Activated T-cell treated with anti-CD3 and anti-CD28 coated beads, Interleukin-2, amount 50 U/mL, for 72 hours (primary cell): ENCODE measurements around the gene GADL1. TPM values are rescaled to one million over a fixed set of nuclear protein-coding genes. Genes with fewer than 3 reads are reported as not detected.

Experiments used
- ATAC-seq, 2 donors: fragments of 150-1000 bp; cut with Tn5 transposase; replicated peaks in 1 of 2; 2 replicates each; pipeline ENCODE4 v1.10.0; 2021; ENCODE audit warnings: moderate library complexity in 2 of 2, mild to moderate bottlenecking in 1 of 2
- DNase-seq, 2 donors: peaks; one replicate each; pipeline ENCODE4 v3.0.0; 2021 to 2022; ENCODE audit warnings: mixed read lengths in 1 of 2
- H3K27ac Mint-ChIP-seq: one replicate; pipeline ENCODE4 v1.8.0; 2022; ENCODE audit warnings: mild to moderate bottlenecking, moderate library complexity, mixed read lengths
- H3K27me3 Mint-ChIP-seq: one replicate; pipeline ENCODE4 v1.8.0; 2022; ENCODE audit warnings: low read depth, mixed read lengths
- H3K36me3 Mint-ChIP-seq, 2 donors: one replicate each; pipeline ENCODE4 v1.8.0; 2022; ENCODE audit warnings: mixed read lengths in 2 of 2, mild to moderate bottlenecking in 1 of 2; ENCODE audit not compliant: insufficient read depth in 2 of 2
- H3K4me1 Mint-ChIP-seq: one replicate; pipeline ENCODE4 v1.8.0; 2022; ENCODE audit warnings: low read depth, mixed read lengths
- H3K4me3 Mint-ChIP-seq, 2 donors: one replicate each; pipeline ENCODE4 v1.8.0; 2022; ENCODE audit warnings: mild to moderate bottlenecking in 2 of 2, mixed read lengths in 2 of 2, moderate library complexity in 2 of 2
- H3K9me3 Mint-ChIP-seq, 2 donors: one replicate each; pipeline ENCODE4 v1.8.0; 2022; ENCODE audit warnings: mixed read lengths in 2 of 2
- total RNA-seq, 2 donors: library from RNA; stranded (reverse); gene quantifications; one replicate each; pipeline ENCODE4 v1.2.3, GENCODE V29; 2022

Gene GADL1
- total RNA-seq, 2 donors from 2014 or later: not detected

DNA sequence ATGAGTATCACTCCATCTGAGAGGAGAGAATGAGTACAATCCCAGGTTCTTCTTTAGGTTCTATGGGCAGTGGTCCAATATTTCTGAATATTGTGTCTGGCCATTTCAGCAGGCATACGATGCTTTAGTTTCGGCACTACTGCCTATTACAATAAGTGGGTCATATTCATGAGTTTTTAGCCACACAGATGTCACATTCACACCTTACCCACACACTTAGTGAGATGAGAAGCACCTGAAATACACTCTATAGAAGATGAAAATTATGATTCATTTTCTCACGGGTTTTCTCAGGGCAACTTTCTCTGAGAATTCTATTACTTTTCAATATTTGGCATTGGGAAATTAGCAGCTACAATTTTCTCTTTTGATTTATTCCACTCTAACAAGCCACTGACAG lies 155.9 kb downstream of the GADL1 start:
- H3K9me3 Mint-ChIP-seq: no peaks in the 10 kb centered on the region
- peaks cover 46% of the 10 kb centered on the region for H3K4me1 Mint-ChIP-seq
- peak overlapping the region in 1 of 2 donors; percentile 31 for H3K4me3 Mint-ChIP-seq
- ATAC-seq: peak; percentile 81 to 83
- no peaks in the 10 kb centered on the region for H3K36me3 Mint-ChIP-seq
- peak overlapping the region; percentile 40 for H3K27ac Mint-ChIP-seq
- H3K27me3 Mint-ChIP-seq: no peaks in the 10 kb centered on the region
- DNase-seq: no peak

DNA sequence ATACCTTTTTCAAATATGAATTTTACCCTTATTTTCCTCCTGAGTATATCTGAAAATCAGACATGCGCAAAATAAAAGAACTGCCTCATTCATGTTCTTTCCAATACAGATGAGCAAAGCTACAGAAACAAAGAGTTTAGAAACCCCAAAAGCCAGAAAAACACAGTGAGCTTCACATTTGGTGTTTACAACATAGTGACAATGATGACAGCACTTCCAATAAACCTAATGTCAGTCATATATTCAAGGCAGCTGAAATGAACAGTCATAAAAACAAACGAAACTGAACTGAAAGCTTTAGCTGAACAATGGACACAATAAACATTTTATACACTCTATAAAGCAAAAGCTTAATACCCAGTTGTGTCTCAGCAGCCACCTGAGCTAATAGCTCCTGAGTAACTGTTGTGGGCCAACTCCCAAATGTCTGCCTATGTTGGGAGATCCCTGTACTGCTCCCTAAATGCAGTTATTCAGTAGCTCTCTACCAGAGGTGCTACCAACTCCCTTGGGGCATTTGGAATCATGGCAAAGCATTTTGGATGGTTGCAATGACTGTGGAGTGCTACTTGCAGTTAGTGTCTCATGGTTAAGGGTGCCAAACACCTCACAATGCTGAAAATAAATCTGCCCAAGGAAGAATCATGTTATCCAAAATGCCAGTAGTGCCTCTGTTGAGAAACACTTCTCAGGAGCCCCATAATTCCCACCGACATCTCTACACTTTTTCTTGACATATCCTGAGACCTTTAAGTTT lies 156.5 kb downstream of the GADL1 start:
- H3K27me3 Mint-ChIP-seq: no peaks in the 10 kb centered on the region
- H3K27ac Mint-ChIP-seq: peak overlapping the region; percentile 90
- H3K4me3 Mint-ChIP-seq: peak overlapping the region in 1 of 2 donors; percentile 52
- H3K9me3 Mint-ChIP-seq: no peaks in the 10 kb centered on the region
- H3K36me3 Mint-ChIP-seq: no peaks in the 10 kb centered on the region
- ATAC-seq (peak; percentile 71 to 80), DNase-seq (no peak)
- peaks cover 42% of the 10 kb centered on the region for H3K4me1 Mint-ChIP-seq

DNA sequence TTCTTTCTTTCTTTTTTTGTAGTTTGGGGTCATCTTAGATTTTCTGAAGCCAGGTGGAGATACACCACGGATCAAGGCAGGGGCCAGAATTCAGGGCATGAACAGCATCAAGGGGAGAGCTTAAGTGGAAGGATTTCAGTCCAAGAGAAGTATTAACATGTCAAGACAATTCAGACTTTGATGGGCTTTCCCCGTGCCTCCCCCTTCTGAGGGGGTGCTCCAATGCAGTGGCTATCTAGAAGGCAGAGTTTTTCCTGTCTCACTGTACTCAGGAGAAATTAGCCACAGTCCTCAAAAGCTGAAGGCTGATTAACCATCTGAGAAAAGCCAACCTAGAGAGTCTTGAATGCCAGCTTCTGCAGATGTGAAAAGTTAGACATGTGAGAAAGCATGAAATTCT lies 160.8 kb downstream of the GADL1 start:
- Mint-ChIP-seq H3K9me3 (no peaks in the 10 kb centered on the region), H3K4me3 (peak overlapping the region; percentile 6 to 52), H3K4me1 (peaks cover 62% of the 10 kb centered on the region), H3K27me3 (no peaks in the 10 kb centered on the region), H3K27ac (no peak overlapping the region), H3K36me3 (no peaks in the 10 kb centered on the region)
- ATAC-seq (no peak), DNase-seq (no peak)

DNA sequence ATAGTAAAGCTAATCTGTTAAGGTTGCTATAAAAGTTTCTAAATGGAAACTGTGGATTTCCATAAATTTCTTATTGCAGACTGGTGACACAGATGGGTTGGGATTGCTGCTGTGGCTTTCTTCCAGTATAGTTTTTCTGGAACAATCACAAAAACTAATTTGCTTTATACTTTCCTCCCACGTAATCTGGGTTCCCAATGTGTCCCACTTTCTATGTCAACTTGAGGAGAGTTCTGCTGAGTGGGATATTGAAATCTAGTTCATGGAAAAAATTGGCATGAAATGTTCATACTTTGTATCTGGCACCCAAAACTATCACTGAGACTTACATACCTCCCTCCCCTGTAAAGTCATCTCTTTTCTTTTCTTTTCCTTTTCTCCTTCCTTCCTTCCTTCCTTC lies 161.3 kb downstream of the GADL1 start:
- no peak for DNase-seq
- no peak for ATAC-seq
- Mint-ChIP-seq H3K27me3 (no peaks in the 10 kb centered on the region), H3K4me1 (peaks cover 57% of the 10 kb centered on the region), H3K9me3 (no peaks in the 10 kb centered on the region), H3K36me3 (no peaks in the 10 kb centered on the region), H3K4me3 (no peak overlapping the region), H3K27ac (no peak overlapping the region)

DNA sequence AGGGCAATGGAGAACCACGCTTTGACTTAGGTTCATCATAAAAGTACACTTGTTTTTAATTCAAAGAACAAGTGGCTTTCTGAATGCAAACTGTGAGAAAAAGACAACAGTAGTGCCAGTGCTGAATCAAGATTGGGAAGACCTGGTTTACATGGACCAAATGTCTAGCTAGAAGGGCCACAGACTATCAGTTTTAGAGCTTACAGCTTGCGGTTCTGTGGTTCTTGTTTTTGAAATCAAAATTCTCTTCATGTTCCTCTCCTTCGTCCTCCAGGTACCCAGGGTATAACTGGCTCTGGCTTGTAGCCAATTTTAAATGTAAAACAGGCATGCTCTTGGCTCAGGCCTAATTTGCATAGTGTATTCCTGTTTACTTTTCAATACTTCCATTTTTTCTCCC lies 163.5 kb downstream of the GADL1 start:
- H3K4me3 Mint-ChIP-seq: peak overlapping the region in 1 of 2 donors; percentile 25
- H3K4me1 Mint-ChIP-seq: peaks cover 38% of the 10 kb centered on the region
- H3K9me3 Mint-ChIP-seq: no peaks in the 10 kb centered on the region
- H3K27me3 Mint-ChIP-seq: no peaks in the 10 kb centered on the region
- ATAC-seq (no peak), DNase-seq (no peak)
- no peaks in the 10 kb centered on the region for H3K36me3 Mint-ChIP-seq
- no peak overlapping the region for H3K27ac Mint-ChIP-seq

DNA sequence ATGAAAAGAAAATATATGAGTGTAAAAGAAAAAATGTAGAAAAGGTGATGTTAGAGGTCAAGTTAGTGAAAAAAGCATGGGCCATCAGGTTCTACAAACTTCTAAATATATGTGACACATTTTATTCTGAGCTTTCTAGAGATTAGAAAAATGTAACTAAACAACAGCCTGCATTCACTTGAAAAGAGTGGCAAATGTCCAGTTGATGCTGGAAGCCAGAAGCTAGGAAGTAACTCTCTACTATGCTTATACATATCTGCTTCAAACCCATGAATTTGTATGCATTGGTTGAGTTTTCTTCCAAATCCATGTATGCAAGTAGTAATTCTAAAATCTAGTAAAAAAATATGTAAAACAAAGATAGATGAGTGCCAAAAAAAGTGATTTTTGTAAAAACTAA lies 164.5 kb downstream of the GADL1 start:
- no peaks in the 10 kb centered on the region for H3K27me3 Mint-ChIP-seq
- peak overlapping the region in 1 of 2 donors; percentile 25 for H3K4me3 Mint-ChIP-seq
- H3K27ac Mint-ChIP-seq: no peak overlapping the region
- ATAC-seq: no peak
- H3K4me1 Mint-ChIP-seq: peaks cover 38% of the 10 kb centered on the region
- no peak for DNase-seq
- H3K36me3 Mint-ChIP-seq: peaks cover 0 to 1% of the 10 kb centered on the region in 2 donors
- peaks cover 6% of the 10 kb centered on the region in 2 donors for H3K9me3 Mint-ChIP-seq

DNA sequence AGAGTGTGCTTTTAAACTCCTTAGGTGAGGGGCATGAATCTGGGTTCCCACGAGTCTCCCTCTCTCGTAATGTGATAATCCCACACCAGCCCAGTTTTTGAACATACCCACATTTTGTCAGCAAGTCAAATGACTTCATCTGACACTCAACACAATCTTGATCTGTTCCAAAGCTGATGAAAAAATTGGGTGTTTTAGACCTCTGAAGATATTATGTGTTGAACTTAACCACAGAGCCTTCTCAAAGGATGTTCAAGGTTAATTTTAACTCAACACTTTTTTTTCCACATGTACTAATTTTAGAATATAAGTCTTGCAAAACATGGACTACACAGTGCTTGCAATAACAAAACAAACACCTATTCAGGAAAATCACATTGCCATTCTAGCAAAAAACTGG lies 164.9 kb downstream of the GADL1 start:
- Mint-ChIP-seq H3K9me3 (peaks cover 6 to 8% of the 10 kb centered on the region in 2 donors), H3K27me3 (no peaks in the 10 kb centered on the region), H3K27ac (peak overlapping the region; percentile 42), H3K4me3 (peak overlapping the region in 1 of 2 donors; percentile 25), H3K36me3 (peaks cover 0 to 1% of the 10 kb centered on the region in 2 donors), H3K4me1 (peaks cover 38% of the 10 kb centered on the region)
- ATAC-seq: peak in 1 of 2 donors; percentile 15
- DNase-seq: no peak

DNA sequence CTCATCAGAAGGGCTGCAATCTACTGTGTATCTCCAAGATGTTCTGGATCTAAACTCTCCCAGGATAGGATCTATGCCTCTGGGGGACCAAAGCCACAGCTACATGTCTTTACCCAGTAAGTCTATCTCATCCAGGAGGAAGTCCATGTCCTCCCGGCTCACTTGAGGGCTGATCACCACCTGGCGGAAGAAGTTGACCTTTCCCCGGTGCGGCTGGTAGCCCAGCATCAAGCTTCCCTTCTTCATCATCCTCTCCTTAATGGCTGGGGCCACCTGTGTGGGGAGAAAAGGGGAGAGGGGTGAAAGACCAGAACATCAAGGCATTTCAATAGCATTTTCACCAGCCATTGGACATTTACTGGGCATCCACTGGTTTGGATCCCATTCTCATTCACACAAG lies 166.3 kb downstream of the GADL1 start:
- Mint-ChIP-seq H3K27me3 (no peaks in the 10 kb centered on the region), H3K36me3 (peaks cover 0 to 1% of the 10 kb centered on the region in 2 donors), H3K4me3 (no peak overlapping the region), H3K27ac (no peak overlapping the region), H3K9me3 (peaks cover 6 to 8% of the 10 kb centered on the region in 2 donors), H3K4me1 (peaks cover 32% of the 10 kb centered on the region)
- ATAC-seq: no peak
- DNase-seq: no peak

DNA sequence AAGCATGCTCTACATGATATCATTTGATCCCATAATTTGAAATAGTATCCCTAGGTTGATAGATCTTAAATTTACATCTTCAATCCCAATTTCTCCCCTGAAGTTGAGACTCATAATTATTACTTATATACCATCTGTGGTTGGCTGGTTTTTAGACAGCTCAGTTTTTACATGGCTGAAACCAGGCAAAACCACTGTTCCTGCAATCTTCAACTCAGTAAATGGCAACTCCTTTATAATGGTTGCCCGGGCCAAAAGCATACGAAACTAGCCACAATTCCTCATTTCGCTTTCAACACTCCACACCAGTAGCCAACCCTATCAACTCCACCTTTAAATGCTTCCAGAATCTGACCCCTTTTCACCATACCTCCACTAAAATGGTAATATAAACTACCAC lies 169.6 kb downstream of the GADL1 start:
- Mint-ChIP-seq H3K27me3 (no peaks in the 10 kb centered on the region), H3K9me3 (peaks cover 6 to 8% of the 10 kb centered on the region in 2 donors), H3K27ac (no peak overlapping the region), H3K36me3 (peaks cover 0 to 1% of the 10 kb centered on the region in 2 donors), H3K4me3 (no peak overlapping the region), H3K4me1 (peaks cover 5% of the 10 kb centered on the region)
- ATAC-seq: no peak
- DNase-seq: no peak

DNA sequence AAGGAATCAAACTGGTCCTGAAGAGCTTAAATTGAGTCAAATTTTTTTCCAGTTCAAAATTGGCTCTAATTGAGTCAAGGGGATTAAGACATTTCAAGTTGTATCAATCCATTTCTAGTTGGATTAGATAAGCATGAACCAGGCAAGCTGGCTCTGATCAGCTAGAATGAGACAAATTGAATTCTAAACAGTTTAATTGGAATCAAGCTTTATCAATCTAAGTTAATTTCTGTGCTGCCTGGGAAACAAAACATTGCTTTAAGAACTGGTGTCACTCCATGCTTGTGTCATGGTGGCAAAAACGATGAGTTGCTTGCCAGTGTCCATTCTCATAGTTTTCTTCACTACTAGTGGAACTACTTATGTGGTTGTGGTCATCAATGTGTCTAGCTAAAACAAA lies 171.2 kb downstream of the GADL1 start:
- ATAC-seq (no peak), DNase-seq (no peak)
- Mint-ChIP-seq H3K4me1 (no peaks in the 10 kb centered on the region), H3K36me3 (peaks cover 0 to 1% of the 10 kb centered on the region in 2 donors), H3K4me3 (no peak overlapping the region), H3K9me3 (peaks cover 6 to 8% of the 10 kb centered on the region in 2 donors), H3K27me3 (no peaks in the 10 kb centered on the region), H3K27ac (no peak overlapping the region)

DNA sequence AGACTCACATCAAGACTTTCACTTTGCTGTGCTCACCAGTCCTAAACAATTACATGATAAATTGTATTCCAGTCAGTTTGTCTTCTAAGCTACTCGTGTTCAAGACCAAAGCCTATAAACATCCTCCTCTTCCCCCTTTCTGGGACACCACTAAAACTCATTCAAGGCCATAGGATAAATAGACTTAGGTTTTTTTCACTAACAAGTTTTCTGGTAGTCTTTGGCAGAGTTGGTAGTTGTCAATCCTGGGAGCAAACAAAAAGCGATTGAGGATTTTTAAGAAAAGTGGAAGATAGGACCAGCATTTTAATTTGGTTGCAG lies 173.2 kb downstream of the GADL1 start:
- Mint-ChIP-seq H3K27me3 (no peaks in the 10 kb centered on the region), H3K4me3 (no peak overlapping the region), H3K4me1 (no peaks in the 10 kb centered on the region), H3K36me3 (peaks cover 0 to 1% of the 10 kb centered on the region in 2 donors), H3K27ac (no peak overlapping the region), H3K9me3 (peaks cover 6 to 8% of the 10 kb centered on the region in 2 donors)
- no peak for ATAC-seq
- DNase-seq: no peak

DNA sequence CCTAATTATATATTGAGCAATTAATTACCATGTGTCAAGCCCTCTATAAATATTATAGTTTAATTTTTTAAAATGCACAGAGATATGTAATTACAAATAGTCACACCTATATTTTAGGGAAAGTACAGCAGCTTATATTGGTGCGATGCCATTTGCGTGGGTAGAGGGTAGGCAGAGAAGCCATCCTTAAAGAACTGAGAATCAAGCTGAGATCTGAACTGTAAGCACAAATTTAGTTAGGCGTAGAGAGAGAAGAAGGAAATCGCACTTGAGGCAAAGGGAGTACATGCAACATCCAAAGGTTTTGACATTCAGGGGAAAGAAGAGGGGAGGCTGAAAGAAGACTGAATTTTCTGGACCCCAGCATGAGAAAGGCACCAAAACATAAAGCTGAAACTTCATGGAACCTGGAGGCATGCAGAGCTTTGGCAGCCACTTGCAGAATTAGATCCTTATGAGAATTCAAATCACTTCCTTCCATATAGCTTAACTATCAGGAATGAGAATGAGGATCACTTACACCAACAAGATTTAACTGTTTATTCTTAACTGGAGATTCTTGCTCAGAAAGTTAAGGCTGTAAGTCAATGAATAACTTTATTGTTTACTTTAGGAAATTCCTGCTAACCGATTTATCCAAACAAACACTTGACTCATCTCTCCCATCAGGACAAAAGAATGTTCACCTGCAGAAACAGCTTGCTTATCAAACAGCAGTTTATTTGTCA lies 173.7 kb downstream of the GADL1 start:
- peaks cover 0 to 1% of the 10 kb centered on the region in 2 donors for H3K36me3 Mint-ChIP-seq
- DNase-seq (no peak), ATAC-seq (no peak)
- no peak overlapping the region for H3K27ac Mint-ChIP-seq
- H3K4me1 Mint-ChIP-seq: no peaks in the 10 kb centered on the region
- H3K9me3 Mint-ChIP-seq: peaks cover 6 to 8% of the 10 kb centered on the region in 2 donors
- no peak overlapping the region for H3K4me3 Mint-ChIP-seq
- H3K27me3 Mint-ChIP-seq: no peaks in the 10 kb centered on the region

DNA sequence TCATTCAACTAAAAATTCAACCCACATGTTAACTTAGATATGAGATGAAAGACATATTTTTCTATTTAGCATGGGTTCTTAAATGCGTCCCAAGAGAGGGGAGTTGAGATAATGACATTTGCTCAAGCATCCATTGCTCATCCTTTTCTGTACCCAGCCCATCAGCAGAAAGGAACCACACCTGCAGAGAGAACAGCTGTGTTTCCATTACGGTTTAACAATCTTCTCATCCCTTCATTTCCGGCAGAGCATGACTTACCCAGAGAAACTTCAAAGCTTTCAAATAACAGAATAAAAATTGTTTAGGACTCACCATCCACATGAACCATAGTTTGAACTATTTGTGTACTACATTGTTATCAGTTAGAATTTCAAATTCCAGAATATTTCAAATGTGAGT lies 174.9 kb downstream of the GADL1 start:
- no peak overlapping the region for H3K27ac Mint-ChIP-seq
- H3K4me3 Mint-ChIP-seq: no peak overlapping the region
- H3K36me3 Mint-ChIP-seq: no peaks in the 10 kb centered on the region
- DNase-seq (no peak), ATAC-seq (no peak)
- no peaks in the 10 kb centered on the region for H3K27me3 Mint-ChIP-seq
- H3K9me3 Mint-ChIP-seq: peaks cover 0 to 3% of the 10 kb centered on the region in 2 donors
- no peaks in the 10 kb centered on the region for H3K4me1 Mint-ChIP-seq
